ENCODE data around the gene SMG6.
"Not testable (repeated sequence)": the region's sequence is repeated elsewhere in the genome, so short reads cannot be mapped to it uniquely, and the experiment has no call there.

GRCh38 chr17:2316916-2317205 is 13.3 kb upstream of the SMG6 start:
- not testable (repeated sequence) for TF ChIP-seq RFX1 (IDR thresholded peaks at IDR 0.05); MEF2D (CRISPR knock-in tag; IDR thresholded peaks at IDR 0.05); CREB3 (CRISPR knock-in tag; IDR thresholded peaks at IDR 0.05); GABPA (IDR thresholded peaks at IDR 0.05; ENCODE audit: low read depth, low read length); GABPA (CRISPR knock-in tag; IDR thresholded peaks at IDR 0.05; ENCODE audit: low read depth); ZNF350 (CRISPR knock-in tag; IDR thresholded peaks at IDR 0.05; ENCODE audit: borderline replicate concordance, low read depth)
- TF ChIP-seq, protein P1, sequence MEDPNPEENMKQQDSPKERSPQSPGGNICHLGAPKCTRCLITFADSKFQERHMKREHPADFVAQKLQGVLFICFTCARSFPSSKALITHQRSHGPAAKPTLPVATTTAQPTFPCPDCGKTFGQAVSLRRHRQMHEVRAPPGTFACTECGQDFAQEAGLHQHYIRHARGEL (CRISPR knock-in tag; IDR thresholded peaks at IDR 0.05): not testable (repeated sequence)

Data from HepG2 (cell line).